Glomerular visceral epithelial cell (primary cell): ENCODE data around the gene SLC9A7.

Source experiments
- DNase-seq: peaks from one replicate; pipeline ENCODE4 v3.0.0-alpha.2; 2016; ENCODE audit errors: extremely low spot score

SLC9A7 gene

GRCh38 chrX:46610070-46610658 is 148.8 kb downstream of the SLC9A7 start:
- no peak for DNase-seq

GRCh38 chrX:46607916-46608315 is 151.0 kb downstream of the SLC9A7 start:
- no peak for DNase-seq

- no peak for DNase-seq
Measured at GRCh38 chrX:46602468-46603102, 156.3 kb downstream of the SLC9A7 start.

- no peak for DNase-seq
Measured at GRCh38 chrX:46601283-46601682, 157.6 kb downstream of the SLC9A7 start.

- DNase-seq, result no peak
Measured at GRCh38 chrX:46599051-46599560, 159.8 kb downstream of the SLC9A7 start.

GRCh38 chrX:46597771-46598170 is 161.1 kb downstream of the SLC9A7 start:
- no peak for DNase-seq

- DNase-seq, result no peak
Measured at GRCh38 chrX:46597208-46597607, 161.7 kb downstream of the SLC9A7 start.

- DNase-seq, result no peak
Measured at GRCh38 chrX:46595084-46595483, 163.8 kb downstream of the SLC9A7 start.

GRCh38 chrX:46589977-46590723 is 168.8 kb downstream of the SLC9A7 start:
- peak; percentile 47 for DNase-seq

GRCh38 chrX:46588263-46588662 is 170.7 kb downstream of the SLC9A7 start:
- DNase-seq, result peak; percentile 16

- DNase-seq, result no peak
Measured at GRCh38 chrX:46587753-46588171, 171.2 kb downstream of the SLC9A7 start.

GRCh38 chrX:46587158-46587557 is 171.8 kb downstream of the SLC9A7 start:
- DNase-seq, result peak; percentile 29

GRCh38 chrX:46584736-46585135 is 174.2 kb downstream of the SLC9A7 start:
- no peak for DNase-seq

- peak; percentile 29 for DNase-seq
Measured at GRCh38 chrX:46582966-46583365, 176.0 kb downstream of the SLC9A7 start.

- no peak for DNase-seq
Measured at GRCh38 chrX:46582325-46582724, 176.6 kb downstream of the SLC9A7 start.

- no peak for DNase-seq
Measured at GRCh38 chrX:46580613-46581012, 178.3 kb downstream of the SLC9A7 start.

- DNase-seq, result no peak
Measured at GRCh38 chrX:46579250-46579649, 179.7 kb downstream of the SLC9A7 start.

- no peak for DNase-seq
Measured at GRCh38 chrX:46577221-46578005, 181.5 kb downstream of the SLC9A7 start.

GRCh38 chrX:46576458-46576857 is 182.5 kb downstream of the SLC9A7 start:
- DNase-seq, result no peak

- no peak for DNase-seq
Measured at GRCh38 chrX:46575991-46576392, 182.9 kb downstream of the SLC9A7 start.

- DNase-seq, result no peak
Measured at GRCh38 chrX:46575586-46575985, 183.3 kb downstream of the SLC9A7 start.

- peak; percentile 8 for DNase-seq
Measured at GRCh38 chrX:46574774-46575381, 184.0 kb downstream of the SLC9A7 start.
